Keratinocyte (primary cell): ENCODE measurements around the gene SEC24B. TPM values are rescaled to one million over a fixed set of nuclear protein-coding genes. Genes with fewer than 3 reads are reported as not detected.

Experiments used
- DNase-seq: peaks from one replicate; pipeline ENCODE4 v3.0.0-alpha.2; 2011; ENCODE audit warnings: low read depth, missing footprints, low spot score
- FAIRE-seq: peaks from 2 replicates; lab custom pipeline; 2011; peaks lifted over from hg19 to GRCh38; lab: Jason Lieb, UNC
- H2AFZ ChIP-seq: 2 replicates; pipeline ENCODE4 v1.6.0; 2012; ENCODE audit warnings: low read length, control low read depth, inconsistent platforms; ENCODE audit not compliant: control insufficient read depth
- H3K27ac ChIP-seq: 2 replicates; pipeline ENCODE4 v1.5.1; 2011; ENCODE audit warnings: low read length; ENCODE audit not compliant: control insufficient read depth, insufficient read depth
- H3K27me3 ChIP-seq: 3 replicates; pipeline ENCODE4 v1.6.0; 2011; ENCODE audit warnings: low read length; ENCODE audit not compliant: control insufficient read depth, insufficient read depth; ENCODE audit errors: extremely low read depth
- H3K36me3 ChIP-seq, 2 experiments: 2 replicates in 1 of 2; 3 replicates in 1 of 2; pipeline ENCODE4 v1.5.1; 2011; ENCODE audit warnings: low read length in 2 of 2, mild to moderate bottlenecking in 1 of 2; ENCODE audit not compliant: control insufficient read depth in 2 of 2, insufficient read depth in 2 of 2; ENCODE audit errors: extremely low read depth in 1 of 2
- H3K4me1 ChIP-seq: 3 replicates; pipeline ENCODE4 v1.5.1; 2011; ENCODE audit warnings: low read length; ENCODE audit not compliant: control insufficient read depth, insufficient read depth; ENCODE audit errors: extremely low read depth
- H3K4me2 ChIP-seq: 3 replicates; pipeline ENCODE4 v1.6.0; 2011; ENCODE audit warnings: low read depth, low read length; ENCODE audit not compliant: control insufficient read depth, insufficient read depth; ENCODE audit errors: extremely low read depth
- H3K4me3 ChIP-seq, 3 experiments: fragments of 200-600 bp in 1 of 3; sonication (generic) in 1 of 3; 2 replicates in 2 of 3; 3 replicates in 1 of 3; pipeline ENCODE4 v1.5.1; 2011 to 2016; ENCODE audit warnings: low read length in 3 of 3, mild to moderate bottlenecking in 3 of 3, control low read depth in 2 of 3, inconsistent platforms in 1 of 3, low read depth in 1 of 3, mixed read lengths in 1 of 3, mixed run types in 1 of 3, moderate library complexity in 1 of 3; ENCODE audit not compliant: control insufficient read depth in 2 of 3, insufficient read depth in 2 of 3; ENCODE audit errors: extremely low read depth in 1 of 3
- H3K79me2 ChIP-seq: 2 replicates; pipeline ENCODE4 v1.6.0; 2012; ENCODE audit warnings: low read length; ENCODE audit not compliant: control insufficient read depth, insufficient read depth
- H3K9ac ChIP-seq: 3 replicates; pipeline ENCODE4 v1.6.0; 2011; ENCODE audit warnings: low read length; ENCODE audit not compliant: control insufficient read depth, insufficient read depth; ENCODE audit errors: extremely low read depth
- H3K9me1 ChIP-seq: 3 replicates; pipeline ENCODE4 v1.6.0; 2011; ENCODE audit warnings: low read length; ENCODE audit not compliant: control insufficient read depth, insufficient read depth; ENCODE audit errors: extremely low read depth
- H3K9me3 ChIP-seq: 2 replicates; pipeline ENCODE4 v1.5.1; 2012; ENCODE audit warnings: low read depth, low read length; ENCODE audit not compliant: control insufficient read depth
- H4K20me1 ChIP-seq: 3 replicates; pipeline ENCODE4 v1.6.0; 2011; ENCODE audit warnings: low read length; ENCODE audit not compliant: control insufficient read depth, insufficient read depth; ENCODE audit errors: extremely low read depth
- CTCF ChIP-seq, 3 experiments: IDR thresholded peaks in 1 of 3; conservative IDR thresholded peaks in 1 of 3; optimal IDR thresholded peaks in 1 of 3; 2 replicates in 2 of 3; 3 replicates in 1 of 3; pipeline versions ENCODE3 to v1.5.1; 2011; ENCODE audit warnings: low read length in 3 of 3, mild to moderate bottlenecking in 3 of 3, moderate library complexity in 2 of 3, control low read depth in 1 of 3, inconsistent platforms in 1 of 3; ENCODE audit not compliant: insufficient read depth in 2 of 3; ENCODE audit errors: extremely low read depth in 1 of 3
- EZH2 ChIP-seq: IDR thresholded peaks from one replicate; pipeline ENCODE4 v1.6.1; 2012; ENCODE audit warnings: inconsistent platforms, mild to moderate bottlenecking, low read length, moderate library complexity
- dilution Hi-C: fragments of 300-500 bp; cut with MboI; formaldehyde crosslinking; loops from one replicate; pipeline ENCODE4 v1.7.0; 2020; ENCODE audit warnings: low sequenced_read_pairs; ENCODE audit not compliant: extremely low pct_ligation_motif_present
- polyA plus RNA-seq, 5 experiments: library from polyadenylated mRNA; depleted of rRNA in 3 of 5; stranded (reverse) in 3 of 5; stranded (forward) in 1 of 5; unstranded in 1 of 5; fragments of >200 nt; gene quantifications; 1 replicate in 1 of 5; 2 replicates in 3 of 5; 3 replicates in 1 of 5; pipeline versions ENCODE4 v1.2.1 to v1.2.3, GENCODE V29; 2011 to 2012; ENCODE audit warnings: missing spikeins in 2 of 5, low read depth in 1 of 5, low replicate concordance in 1 of 5

SEC24B gene
- polyA plus RNA-seq, 1 donor (not counting 4 experiments of a cell fraction or from before 2014, with no cell fraction given): 53.4 TPM

GRCh38 chr4:109436504-109436903 lies 2.9 kb downstream of the SEC24B start:
- dilution Hi-C loops: loop anchor here (25.0 kb wide), 1 partner anchor 551 kb away; no protein-coding TSS in a partner anchor
- FAIRE-seq (no peak), DNase-seq (no peak)
- Histone ChIP-seq H3K4me1 (peaks cover 44% of the 10 kb centered on the region), H3K36me3 (no peaks in the 10 kb centered on the region), H3K9me3 (no peaks in the 10 kb centered on the region), H3K79me2 (peaks cover 83% of the 10 kb centered on the region), H3K9me1 (no peaks in the 10 kb centered on the region), H3K4me2 (peak overlapping the region; percentile 81), H3K4me3 (no peak overlapping the region), H4K20me1 (peaks cover 16% of the 10 kb centered on the region), H2AFZ (no peak overlapping the region), H3K27me3 (no peaks in the 10 kb centered on the region), H3K9ac (no peak overlapping the region), H3K27ac (no peak overlapping the region)
- TF ChIP-seq EZH2 (no peak), CTCF (optimal IDR thresholded peaks at IDR 0.05 in 1 of 3, IDR thresholded peaks at IDR 0.05 in 1 of 3, conservative IDR thresholded peaks at IDR 0.05 in 1 of 3; ENCODE audit: extremely low read depth in 1 of 3, insufficient read depth in 2 of 3, low read length in 3 of 3) (no peak)

- dilution Hi-C loops: loop anchor here (25.0 kb wide), 1 partner anchor 546 kb away; no protein-coding TSS in a partner anchor
- no peaks in the 10 kb centered on the region for H3K9me1 ChIP-seq
- H3K4me3 ChIP-seq: peak overlapping the region in 2 of 3 experiments; percentile 31 to 42
- peaks cover 90% of the 10 kb centered on the region for H3K79me2 ChIP-seq
- no peak for DNase-seq
- peak overlapping the region; percentile 62 for H3K27ac ChIP-seq
- TF ChIP-seq EZH2 (no peak), CTCF (optimal IDR thresholded peaks at IDR 0.05 in 1 of 3, IDR thresholded peaks at IDR 0.05 in 1 of 3, conservative IDR thresholded peaks at IDR 0.05 in 1 of 3; ENCODE audit: extremely low read depth in 1 of 3, insufficient read depth in 2 of 3, low read length in 3 of 3) (no peak)
- H3K4me1 ChIP-seq: peaks cover 56% of the 10 kb centered on the region
- no peaks in the 10 kb centered on the region for H3K9me3 ChIP-seq
- no peaks in the 10 kb centered on the region for H3K27me3 ChIP-seq
- H3K36me3 ChIP-seq: no peaks in the 10 kb centered on the region
- peak overlapping the region; percentile 84 for H3K4me2 ChIP-seq
- peak; percentile 92 for FAIRE-seq
- no peak overlapping the region for H2AFZ ChIP-seq
- peaks cover 7% of the 10 kb centered on the region for H4K20me1 ChIP-seq
- H3K9ac ChIP-seq: peak overlapping the region; percentile 51
Observed at GRCh38 chr4:109440948-109441347, 7.3 kb downstream of the SEC24B start.
